ENCODE data around the gene NME3.

Gene NME3

DNA sequence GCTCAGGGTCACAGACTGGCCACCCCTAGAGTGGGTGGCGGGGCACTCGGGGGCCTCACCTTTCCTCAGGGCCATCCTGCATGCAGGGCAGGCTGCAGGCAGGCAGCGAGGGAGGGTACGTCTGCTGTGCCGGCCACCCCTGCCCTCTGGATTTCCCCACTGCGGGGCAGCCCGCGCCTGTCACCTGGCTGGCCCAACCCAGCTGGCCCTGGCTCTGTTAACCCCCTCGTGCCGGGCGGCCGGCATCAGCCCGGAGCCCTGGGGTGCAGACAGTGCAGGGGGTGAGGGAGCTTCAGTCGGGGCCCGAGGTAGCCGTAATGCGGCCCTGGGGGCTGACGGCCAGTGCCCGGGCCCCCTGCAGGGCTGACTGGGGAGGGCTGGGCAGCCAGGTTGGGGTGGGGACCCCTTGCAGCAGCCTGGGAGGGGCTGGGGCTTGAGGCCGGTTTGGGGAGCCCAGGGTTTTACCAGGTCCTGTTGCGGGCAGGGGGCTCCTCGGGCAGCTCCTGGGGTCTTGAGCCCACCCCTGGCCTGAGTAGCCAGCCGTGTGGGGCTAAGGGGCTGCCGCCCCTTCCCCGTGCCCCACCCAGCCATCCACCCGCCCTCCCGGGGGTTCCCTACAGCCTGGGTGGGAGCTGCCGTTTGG is 22.4 kb upstream of the NME3 start, which contains the start of gene IGFALS:
TSS of gene IGFALS (minus strand) at position 128 of the 643 bp plus-strand sequence. CDS start at position 75, 53 bp downstream.
- DNase-seq (ENCODE audit: low read depth in 2 of 2): no peak

DNA sequence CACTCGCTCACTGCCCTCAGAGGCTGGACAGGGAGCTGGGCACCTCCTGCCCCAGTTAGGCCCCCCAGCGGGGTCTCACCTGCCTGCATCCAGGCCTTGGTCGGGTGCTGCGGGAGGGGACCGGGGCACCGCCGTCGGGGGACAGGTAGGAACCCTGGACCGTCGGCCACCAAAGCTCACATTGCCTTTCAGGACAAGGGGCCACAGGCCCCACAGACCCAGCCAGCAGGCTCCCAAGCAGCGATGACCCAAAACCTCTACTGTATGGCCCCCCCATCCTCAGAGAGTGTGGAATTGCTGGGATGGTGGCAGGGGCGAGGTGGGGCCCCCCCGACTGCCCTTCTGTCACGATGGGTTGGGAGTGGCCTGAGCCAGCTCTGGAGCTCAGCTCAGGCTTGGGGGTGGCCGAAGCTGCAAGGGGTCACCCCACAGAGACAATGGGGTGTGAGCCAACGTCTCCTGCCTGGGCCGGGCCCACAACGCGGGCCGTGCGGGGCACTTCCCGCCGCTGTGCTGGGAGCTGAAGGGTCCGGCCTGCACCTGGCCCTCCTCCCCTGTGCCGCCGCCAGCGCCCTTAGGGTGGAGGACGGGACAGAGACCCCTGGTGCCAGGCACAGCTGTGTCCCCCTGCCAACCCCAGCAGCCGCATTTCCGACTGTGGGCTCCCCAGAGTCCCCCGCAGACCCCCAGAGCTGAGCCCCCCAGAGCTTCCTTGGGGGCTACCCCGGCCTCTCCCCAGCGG is 21.7 kb upstream of the NME3 start:
- DNase-seq (ENCODE audit: low read depth in 2 of 2): no peak

DNA sequence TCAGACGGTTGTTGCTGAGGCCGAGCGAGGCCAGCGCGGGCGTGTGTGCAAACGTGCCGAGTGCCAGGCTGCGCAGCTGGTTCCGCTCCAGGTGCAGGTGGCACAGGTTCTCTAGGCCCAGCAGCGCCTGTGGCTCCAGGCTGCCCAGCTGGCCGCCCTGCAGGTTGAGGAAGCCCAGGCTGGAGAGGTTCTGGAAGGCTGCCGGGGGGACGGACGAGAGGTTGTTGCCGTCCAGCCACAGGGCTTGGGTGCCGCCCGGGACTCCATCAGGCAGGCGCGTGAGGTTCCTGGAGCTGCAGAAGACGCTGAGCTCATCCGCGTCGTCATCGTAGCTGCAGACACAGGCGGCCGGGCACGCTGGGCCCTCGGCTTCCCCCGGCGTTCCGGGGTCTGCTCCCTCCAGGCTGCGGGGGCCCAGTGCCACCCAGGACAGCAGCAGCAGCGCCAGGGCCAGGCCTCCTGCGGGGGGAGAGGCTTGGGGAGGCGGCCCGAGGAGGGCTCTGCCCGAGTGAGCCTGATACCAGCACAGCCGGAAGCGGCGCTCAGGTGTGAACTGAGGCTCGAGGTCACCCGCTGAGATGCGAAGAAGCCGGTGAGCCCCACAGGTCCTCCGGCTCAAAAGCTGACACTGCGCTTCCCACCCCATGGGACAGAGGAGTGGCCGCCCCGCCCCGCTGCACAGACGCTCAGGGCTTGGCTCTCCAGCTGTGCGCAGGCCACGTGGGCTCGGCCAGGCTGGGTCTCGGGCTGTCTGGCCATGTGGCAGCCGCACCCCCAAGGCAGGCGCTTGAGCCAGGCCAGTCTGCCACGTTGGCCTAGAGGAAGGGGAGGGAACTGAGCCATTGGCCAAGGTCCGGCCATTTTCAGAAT is 20.8 kb upstream of the NME3 start:
- no peak for DNase-seq (ENCODE audit: low read depth in 2 of 2)

DNA sequence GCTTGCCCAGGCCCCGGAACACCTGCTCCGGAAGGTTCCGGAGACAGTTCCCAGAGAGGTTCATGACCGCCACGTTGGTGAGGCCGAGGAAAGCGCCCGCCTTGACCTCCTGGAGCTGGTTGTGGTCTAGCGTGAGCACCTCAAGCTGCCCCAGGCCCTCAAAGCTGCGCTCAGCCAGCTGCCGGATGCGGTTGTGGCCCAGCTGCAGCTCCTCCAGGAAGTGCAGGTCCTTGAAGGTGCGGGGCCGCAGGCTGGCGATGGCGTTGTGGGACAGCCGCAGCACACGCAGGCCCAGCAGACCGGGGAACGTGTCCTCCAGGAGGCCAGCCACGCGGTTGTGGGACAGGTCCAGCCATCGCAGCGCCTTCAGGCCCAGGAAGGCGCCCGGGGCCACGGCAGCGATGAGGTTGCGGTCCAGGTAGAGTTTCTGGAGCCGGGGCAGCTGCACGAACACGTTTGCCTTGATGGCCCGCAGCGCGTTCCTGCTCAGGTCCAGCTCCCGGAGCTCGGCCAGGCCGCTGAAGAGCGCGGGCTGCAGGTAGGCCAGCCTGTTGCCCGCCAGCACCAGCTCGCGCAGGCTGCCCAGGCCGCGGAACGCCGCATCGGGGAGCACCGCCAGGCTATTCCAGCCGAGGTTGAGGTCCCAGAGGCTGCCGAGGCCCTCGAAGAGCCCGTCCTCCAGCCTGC is 20.1 kb upstream of the NME3 start:
- DNase-seq (ENCODE audit: low read depth in 2 of 2): no peak

DNA sequence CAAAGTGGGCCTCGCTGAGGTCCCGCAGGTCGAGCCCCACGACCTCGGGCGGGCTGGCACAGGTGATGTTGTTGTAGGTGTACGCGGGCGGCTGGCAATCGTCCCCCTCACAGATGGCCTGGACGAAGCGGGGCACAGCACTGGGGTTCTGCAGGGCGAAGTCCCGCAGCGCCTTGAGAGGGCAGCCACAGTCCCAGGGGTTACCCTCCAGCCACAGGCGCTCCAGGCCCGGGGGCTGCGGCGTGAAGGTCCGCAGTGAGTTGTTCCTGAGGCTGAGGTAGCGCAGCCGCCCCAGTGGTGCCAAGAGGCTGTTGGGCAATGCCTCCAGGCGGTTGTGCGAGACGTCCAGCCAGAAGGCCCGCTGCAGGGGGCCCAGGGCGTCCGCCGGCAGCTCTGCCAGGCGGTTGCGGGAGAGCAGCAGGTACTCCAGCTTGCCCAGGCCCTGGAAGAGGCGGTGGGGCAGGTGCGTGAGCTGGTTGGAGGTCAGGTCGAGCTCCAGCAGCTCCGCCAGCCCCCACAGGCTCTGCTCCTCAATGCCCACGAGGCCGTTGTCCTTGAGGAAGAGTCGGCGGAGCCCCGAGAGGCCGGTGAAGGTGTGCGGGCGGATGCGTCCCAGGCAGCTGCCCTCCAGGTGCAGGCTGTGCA is 19.4 kb upstream of the NME3 start:
- DNase-seq (ENCODE audit: low read depth in 2 of 2): no peak

DNA sequence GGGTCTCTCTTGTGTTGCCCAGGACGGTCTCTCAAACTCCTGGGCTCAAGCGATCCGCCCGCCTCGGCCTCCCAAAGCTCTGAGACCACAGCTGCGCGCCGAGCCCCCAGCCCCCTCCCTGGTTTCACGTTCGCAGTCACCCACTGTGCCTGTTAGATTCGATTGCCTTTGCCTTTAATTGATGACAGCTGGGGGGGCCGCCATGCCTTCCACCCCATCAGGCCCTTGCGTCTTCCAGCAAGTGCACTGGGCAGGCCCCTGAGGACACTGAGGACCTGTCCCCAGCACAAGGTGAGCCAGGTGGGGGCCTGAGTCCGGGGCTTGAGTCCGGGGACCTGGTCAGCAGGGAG is 18.9 kb upstream of the NME3 start:
- DNase-seq (ENCODE audit: low read depth in 2 of 2): no peak

DNA sequence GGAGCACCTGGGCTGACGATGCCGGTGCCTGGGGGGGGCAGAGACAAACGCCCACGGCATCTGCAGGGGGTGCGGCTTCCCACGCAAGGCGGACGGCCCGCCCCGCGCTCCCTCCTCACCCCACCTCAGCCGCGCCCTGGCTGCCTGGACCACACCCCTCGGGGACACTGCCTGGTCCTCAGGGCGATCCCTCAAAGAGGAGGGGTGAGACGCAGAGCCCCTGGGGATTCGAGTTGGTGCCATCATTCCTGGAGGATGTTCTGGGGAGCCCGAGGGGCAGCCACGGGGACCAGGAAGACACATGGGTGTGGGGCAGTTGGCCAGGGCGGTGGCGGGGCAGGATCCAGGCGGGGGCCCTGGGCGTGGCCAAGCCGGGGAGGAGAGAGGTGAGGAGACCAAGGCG is 18.3 kb upstream of the NME3 start:
- DNase-seq (ENCODE audit: low read depth in 2 of 2): no peak

DNA sequence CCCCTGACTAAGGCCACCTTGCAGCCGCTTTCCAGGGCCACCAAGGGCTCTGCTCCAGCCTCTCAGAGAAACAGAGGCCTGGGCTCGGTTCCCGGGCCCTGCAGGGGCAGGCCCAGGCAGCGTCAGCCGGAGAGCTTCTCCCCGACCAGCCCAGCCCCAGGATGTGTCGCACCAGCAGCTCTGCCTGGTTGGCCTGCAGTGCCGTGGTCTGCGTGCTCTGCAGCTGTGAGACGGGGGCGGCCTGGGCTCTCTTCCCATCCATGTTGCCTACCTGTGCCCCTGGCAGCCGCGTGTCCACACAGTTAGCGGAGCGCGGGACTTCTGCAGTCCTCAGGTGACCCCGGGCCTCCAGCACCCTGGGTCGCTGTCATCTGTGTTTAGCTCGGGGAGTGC is 17.4 kb upstream of the NME3 start:
- no peak for DNase-seq (ENCODE audit: low read depth in 2 of 2)

DNA sequence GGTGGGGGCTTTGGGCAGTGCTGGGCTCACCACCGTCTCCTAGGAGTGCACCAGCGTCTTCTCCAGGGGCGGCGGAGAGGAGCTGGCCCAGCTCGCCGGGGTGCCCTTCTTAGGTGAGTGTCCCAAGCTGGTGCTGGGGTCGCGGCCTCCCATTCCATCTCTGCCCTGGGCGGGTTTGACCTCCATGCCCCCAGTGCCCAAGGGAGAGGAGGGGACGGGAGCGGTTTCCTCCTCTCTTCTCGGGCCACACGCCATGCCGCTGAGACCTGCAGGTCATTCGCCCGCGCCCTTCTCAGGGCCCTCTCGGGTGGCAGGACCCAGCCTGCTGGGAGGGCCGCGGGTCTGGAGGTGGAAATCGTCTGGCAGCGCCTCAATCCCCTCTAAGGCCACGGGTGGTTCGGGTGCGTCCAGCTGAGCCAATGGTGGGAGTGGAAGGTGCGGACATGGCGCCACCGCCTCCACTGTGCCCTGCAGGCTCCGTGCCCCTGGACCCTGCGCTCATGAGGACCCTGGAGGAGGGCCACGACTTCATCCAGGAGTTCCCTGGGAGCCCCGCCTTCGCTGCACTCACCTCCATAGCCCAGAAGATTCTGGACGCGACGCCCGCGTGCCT is 16.9 kb upstream of the NME3 start:
- DNase-seq (ENCODE audit: low read depth in 2 of 2): no peak

DNA sequence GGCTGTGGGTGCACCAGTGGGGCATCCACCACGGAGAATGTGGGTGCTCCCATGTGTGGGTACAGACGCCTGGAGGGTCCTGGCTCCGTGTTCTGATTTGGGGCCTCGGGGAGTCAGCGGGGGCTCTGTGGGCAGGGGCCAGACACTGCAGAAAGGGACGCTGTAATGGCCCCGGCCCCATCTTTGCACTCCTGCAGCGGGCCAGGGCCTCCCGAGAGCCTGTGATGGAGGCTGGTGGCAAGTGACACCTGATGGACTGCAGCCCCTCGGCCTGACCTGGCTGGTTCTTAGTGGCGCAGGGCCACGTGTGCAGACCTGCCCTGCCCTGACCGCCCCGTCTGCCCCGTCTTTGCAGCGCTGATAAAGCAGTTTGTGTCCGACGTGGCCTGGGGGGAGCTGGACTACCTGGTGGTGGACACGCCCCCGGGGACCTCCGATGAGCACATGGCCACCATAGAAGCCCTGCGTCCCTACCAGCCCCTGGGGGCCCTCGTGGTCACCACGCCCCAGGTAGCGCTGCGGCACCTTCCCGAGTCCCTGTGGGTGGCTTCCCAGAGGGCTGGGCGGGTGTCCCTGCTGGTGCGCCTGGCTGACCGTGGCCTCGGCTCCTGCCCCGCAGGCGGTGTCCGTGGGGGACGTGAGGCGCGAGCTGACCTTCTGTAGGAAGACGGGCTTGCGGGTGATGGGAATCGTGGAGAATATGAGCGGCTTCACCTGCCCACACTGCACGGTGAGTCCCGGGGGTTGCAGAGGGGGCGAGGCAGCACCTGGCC is 16.2 kb upstream of the NME3 start:
- DNase-seq (ENCODE audit: low read depth in 2 of 2): no peak

DNA sequence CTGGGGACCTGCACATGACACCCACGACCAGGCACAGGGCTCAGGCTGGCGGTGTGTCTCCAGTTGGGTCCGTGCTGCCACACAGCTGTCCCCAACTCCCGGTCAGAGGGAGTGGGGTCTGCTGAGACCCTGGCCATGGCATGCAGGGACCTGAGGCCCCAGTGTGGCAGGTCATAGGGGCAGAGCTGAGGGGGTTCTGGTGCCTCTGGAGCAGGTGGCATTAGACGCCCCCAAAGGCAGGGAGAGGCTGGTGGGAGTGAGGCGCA is 15.6 kb upstream of the NME3 start:
- no peak for DNase-seq (ENCODE audit: low read depth in 2 of 2)

DNA sequence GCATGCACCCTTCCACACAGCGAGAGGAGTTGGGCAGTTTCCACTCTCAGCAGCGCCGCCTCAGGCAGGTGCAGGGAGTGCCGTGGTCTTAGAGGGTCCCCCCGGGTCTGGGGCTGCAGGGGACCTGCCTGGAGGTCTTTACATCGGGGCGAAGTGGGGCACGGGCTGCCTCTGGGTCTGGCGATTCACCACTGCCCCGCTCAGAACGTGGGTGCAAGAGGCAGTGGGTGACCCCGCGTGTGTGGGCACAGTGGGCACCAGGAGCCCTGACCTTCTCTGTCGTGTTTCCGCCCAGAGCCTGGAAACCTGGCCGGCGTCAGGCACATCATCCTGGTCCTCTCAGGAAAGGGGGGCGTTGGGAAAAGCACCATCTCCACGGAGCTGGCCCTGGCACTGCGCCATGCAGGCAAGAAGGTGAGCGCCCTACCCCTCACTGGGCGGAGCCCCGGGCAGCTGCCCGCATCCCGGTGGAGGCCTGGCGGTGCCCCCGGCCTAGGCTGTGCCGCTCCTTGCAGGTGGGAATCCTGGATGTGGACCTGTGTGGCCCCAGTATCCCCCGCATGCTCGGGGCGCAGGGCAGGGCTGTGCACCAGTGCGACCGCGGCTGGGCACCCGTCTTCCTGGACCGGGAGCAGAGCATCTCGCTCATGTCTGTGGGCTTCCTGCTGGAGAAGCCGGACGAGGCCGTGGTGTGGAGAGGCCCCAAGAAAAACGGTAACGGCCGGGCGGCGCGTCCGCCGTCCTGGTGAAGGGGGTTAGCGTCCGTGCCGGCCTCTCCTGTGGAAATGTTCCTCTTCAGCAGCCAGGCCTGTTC is 15.1 kb upstream of the NME3 start:
- no peak for DNase-seq (ENCODE audit: low read depth in 2 of 2)

DNA sequence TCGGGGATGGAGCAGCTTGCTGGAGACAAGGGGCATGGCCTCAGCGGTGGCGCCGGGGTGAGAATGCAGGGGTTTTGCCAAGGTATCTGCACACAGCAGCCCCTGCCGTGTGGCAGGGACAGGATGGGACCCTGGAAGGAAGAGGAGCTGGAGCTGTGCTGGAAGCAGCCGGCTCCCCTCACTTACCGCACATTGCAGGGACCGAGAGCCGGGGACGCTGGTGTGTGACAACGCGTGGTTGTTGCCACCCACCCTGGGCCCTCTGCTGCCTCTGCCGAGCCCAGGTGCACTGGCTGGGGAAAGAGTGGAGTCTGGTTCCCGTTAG is 14.5 kb upstream of the NME3 start:
- DNase-seq (ENCODE audit: low read depth in 2 of 2): no peak

DNA sequence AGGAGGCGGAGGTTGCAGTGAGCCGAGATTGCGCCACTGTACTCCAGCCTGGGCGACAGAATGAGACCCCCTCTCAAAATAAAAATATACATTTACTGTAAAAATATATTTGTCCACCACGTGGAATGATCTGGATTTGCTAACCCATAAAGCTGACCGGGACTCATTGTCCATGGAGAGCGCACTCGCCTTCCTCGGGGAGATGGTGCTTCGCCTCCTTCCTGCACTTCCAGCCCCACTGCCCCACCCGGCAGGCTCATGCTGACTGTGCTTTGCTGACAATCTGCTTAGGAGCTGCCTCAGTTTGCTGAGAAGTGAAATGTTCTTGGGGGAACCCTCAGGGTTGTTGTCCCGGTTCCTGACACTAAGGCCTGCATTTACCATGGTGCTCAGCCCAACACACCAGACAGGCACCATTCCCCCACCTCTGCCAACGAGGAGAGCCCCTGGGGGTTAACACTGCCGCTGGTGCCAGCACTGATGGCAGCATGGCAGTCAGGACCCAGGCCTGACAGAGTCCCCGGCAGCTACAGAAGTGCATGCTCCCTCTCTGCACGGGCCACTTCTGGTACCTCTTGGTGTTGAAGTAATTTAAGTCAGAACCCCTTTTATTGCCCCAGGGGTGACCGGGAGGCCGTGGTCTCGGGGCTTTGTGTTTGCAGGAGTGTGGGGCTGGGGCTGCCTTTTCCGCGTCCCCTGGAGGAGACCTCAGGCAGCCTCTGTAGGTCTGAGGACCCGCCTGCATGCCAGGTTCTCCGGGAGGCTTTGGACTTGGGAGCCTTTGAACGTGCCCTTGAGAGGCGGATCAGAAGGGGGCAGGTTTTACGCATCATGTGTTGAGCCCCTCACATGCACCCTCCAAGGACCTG is 13.9 kb upstream of the NME3 start:
- DNase-seq (ENCODE audit: low read depth in 2 of 2): no peak

DNA sequence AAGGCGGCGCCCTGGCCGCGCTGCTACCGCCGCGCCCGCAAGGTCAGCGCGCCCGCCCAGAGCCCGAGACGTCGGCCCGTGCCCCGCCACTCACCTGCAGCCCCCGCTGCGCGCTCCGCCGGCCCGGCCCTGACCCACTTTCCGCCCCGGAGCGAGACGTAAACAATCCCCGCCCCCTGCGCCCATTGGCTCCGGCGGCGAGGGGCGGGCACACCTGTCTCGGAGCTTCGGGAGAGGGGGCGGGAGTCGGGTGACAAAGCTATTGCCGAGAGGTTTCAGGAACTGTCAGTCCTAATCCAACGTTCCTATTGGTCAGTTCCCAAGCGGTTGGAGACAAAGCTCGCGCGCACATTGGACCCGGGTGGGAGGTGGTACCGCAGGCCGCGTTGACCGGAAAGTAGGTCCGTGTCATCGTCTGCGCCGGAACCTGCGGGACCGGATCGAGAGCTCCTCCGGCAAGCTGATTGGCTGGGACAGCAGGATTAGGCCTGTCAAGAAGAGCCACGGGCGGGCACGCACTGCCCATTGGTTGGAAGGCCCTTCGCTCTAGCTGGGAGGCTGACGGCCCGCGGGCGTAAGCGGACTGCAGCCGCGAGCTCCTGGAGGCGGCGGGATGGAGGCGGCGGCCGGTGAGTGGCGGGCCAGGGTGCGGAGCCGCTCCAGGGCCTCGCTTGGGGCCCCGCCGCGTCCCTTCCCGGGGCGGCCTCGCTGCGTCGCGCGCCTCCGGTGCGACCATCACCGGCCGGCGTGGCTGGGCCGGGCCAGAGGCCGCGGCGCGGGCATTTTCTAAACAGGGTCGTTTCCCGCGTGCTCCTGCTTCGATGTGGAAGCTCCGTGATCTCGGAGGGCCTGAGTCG is 11.3 kb upstream of the NME3 start, which contains the start of the genes NUBP2 and SPSB3:
TSS of gene NUBP2 (plus strand) at position 553 of the 857 bp plus-strand sequence. CDS start at position 614, 61 bp downstream.
TSS of gene SPSB3 (minus strand) at position 164 of the 857 bp plus-strand sequence. CDS start 1,088 bp downstream, outside the sequence.
- peak; percentile 91 to 97 for DNase-seq (ENCODE audit: low read depth in 2 of 2)

DNA sequence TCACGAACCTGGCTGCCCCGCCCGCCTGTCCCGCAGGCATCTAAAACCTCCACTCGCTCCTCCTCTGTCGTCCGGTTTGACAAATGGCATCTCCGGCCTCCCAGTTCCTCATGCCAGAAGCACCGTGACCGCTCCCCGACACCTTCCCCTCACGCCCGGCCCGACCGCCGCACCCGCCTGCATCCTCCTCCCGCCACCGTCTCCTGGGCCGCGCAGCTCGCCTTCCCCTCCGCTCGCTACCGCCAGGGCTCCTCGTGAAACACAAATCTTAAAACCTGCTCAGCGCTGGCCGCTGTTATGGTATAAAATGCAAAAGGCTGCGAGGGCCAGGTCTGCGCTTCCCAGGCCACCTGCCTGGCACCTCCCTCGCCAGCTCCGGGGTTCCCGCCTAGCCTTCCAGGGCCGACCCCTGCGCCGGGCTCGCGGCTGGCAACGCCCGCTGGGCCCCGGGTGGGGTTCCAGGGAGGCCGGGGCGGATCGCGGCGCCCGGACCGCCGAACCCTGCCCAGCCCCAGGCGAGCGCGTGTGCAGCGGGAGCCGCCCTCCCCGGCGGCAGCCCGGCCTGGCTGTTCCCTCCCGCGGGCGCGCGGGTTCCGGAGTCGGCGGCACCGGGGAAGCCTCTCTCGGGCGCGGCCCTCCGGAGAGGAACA is 10.5 kb upstream of the NME3 start:
- DNase-seq (ENCODE audit: low read depth in 2 of 2): no peak

DNA sequence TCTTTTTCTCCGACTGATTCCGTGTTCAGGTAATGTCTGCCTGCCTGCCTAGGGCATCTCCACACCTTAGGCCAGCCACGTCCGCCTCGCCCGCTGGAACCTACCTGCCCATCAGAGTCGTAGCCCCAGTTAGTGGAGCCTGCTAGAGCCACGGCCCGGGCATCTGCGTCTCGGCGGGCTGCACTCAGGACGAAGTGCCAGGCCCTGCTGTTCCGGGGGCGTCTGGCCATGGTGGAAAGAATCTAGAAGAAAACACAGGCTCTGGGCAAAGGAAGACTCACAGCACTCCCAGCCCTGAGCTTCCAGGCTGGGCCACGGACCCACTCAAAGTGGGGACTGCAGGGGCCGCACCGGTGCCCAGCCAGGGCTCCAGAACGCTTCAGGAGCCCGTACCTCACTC is 9.9 kb upstream of the NME3 start:
- no peak for DNase-seq (ENCODE audit: low read depth in 2 of 2)
